HepG2 (cell line): ENCODE measurements around the gene BCL2L2. TPM values are rescaled to one million over a fixed set of nuclear protein-coding genes. Genes with fewer than 3 reads are reported as not detected.

Source experiments
- ATF7-NPFF ChIP-seq: sonication (generic); formaldehyde crosslinking; IDR thresholded peaks from 2 replicates; pipeline ENCODE4 v1.8.1; 2023; ENCODE audit warnings: mild to moderate bottlenecking, low read depth, missing genetic modification reagents, moderate library complexity
- CBX2 ChIP-seq, 2 experiments: fragments of 200-600 bp in 1 of 2; sonication (generic); formaldehyde crosslinking in 1 of 2; IDR thresholded peaks; 2 replicates each; pipeline versions ENCODE4 v1.7.0 to v1.8.1; 2018 to 2022; ENCODE audit warnings: low read depth in 2 of 2, low read length in 1 of 2, mild to moderate bottlenecking in 1 of 2, missing genetic modification reagents in 1 of 2
- EED ChIP-seq: sonication (generic); formaldehyde crosslinking; IDR thresholded peaks from 2 replicates; pipeline ENCODE4 v1.5.0; 2020; ENCODE audit warnings: mild to moderate bottlenecking, missing genetic modification reagents
- IKZF4 ChIP-seq: sonication (generic); formaldehyde crosslinking; IDR thresholded peaks from 2 replicates; pipeline ENCODE4 v1.5.1; 2020; ENCODE audit warnings: borderline replicate concordance, mild to moderate bottlenecking, low read depth, missing genetic modification reagents; ENCODE audit errors: not compliant biosample characterization
- KMT2B ChIP-seq: IDR thresholded peaks from 2 replicates; pipeline ENCODE4 v1.6.1; 2016; ENCODE audit warnings: missing genetic modification reagents, missing compliant biosample characterization
- MXD4 ChIP-seq: IDR thresholded peaks from 2 replicates; pipeline ENCODE4 v1.6.1; 2016; ENCODE audit warnings: mild to moderate bottlenecking, missing biosample characterization, missing genetic modification reagents
- PHF20 ChIP-seq: sonication (generic); formaldehyde crosslinking; IDR thresholded peaks from 2 replicates; pipeline ENCODE4 v1.5.0; 2020; ENCODE audit warnings: mild to moderate bottlenecking, missing genetic modification reagents
- POGZ ChIP-seq: sonication (generic); formaldehyde crosslinking; IDR thresholded peaks from 2 replicates; pipeline ENCODE4 v1.4.0; 2020; ENCODE audit warnings: mild to moderate bottlenecking, missing genetic modification reagents
- POLR2AphosphoS5 ChIP-seq: IDR thresholded peaks from 2 replicates; pipeline ENCODE4 v1.6.1; 2012; ENCODE audit warnings: low read depth, low read length
- RELA ChIP-seq: sonication (generic); formaldehyde crosslinking; IDR thresholded peaks from 2 replicates; pipeline ENCODE4 v1.4.0; 2020; ENCODE audit warnings: missing genetic modification reagents
- SAFB2 ChIP-seq: sonication (generic); formaldehyde crosslinking; IDR thresholded peaks from 2 replicates; pipeline ENCODE4 v1.5.1; 2020; ENCODE audit warnings: missing genetic modification reagents, low read depth, mild to moderate bottlenecking, borderline replicate concordance
- SKI ChIP-seq: fragments of 450-650 bp; IDR thresholded peaks from one replicate; pipeline ENCODE4 v1.6.1; 2018; ENCODE audit warnings: mild to moderate bottlenecking; ENCODE audit not compliant: partially characterized antibody
- TEAD3 ChIP-seq: optimal IDR thresholded peaks from 2 replicates; pipeline ENCODE3; 2016; ENCODE audit warnings: borderline replicate concordance
- ZBTB20 ChIP-seq: sonication (generic); formaldehyde crosslinking; IDR thresholded peaks from 2 replicates; pipeline ENCODE4 v1.8.1; 2023; ENCODE audit warnings: missing genetic modification reagents, low read depth, mild to moderate bottlenecking, borderline replicate concordance
- ZBTB21 ChIP-seq: sonication (generic); formaldehyde crosslinking; IDR thresholded peaks from 2 replicates; pipeline ENCODE4 v1.4.0; 2020; ENCODE audit warnings: missing genetic modification reagents
- ZKSCAN1 ChIP-seq: fragments of 150-350 bp; IDR thresholded peaks from 2 replicates; pipeline ENCODE4 v1.6.1; 2014; ENCODE audit warnings: low read length
- ZNF343 ChIP-seq: sonication (generic); formaldehyde crosslinking; IDR thresholded peaks from 2 replicates; pipeline ENCODE4 v1.4.0; 2020; ENCODE audit warnings: mild to moderate bottlenecking, missing genetic modification reagents
- ZNF547 ChIP-seq: sonication (generic); formaldehyde crosslinking; IDR thresholded peaks from 2 replicates; pipeline ENCODE4 v1.5.1; 2020; ENCODE audit warnings: mild to moderate bottlenecking, missing genetic modification reagents
- ZNF878 ChIP-seq: sonication (generic); formaldehyde crosslinking; IDR thresholded peaks from 2 replicates; pipeline ENCODE4 v1.8.1; 2023; ENCODE audit warnings: mild to moderate bottlenecking, missing genetic modification reagents, moderate library complexity
- polyA plus RNA-seq, 8 experiments: library from polyadenylated mRNA; depleted of rRNA in 3 of 8; stranded (reverse) in 7 of 8; unstranded in 1 of 8; fragments of >200 nt; fragmentation: Illumina TruSeq in 4 of 8; extraction: Trizol in 4 of 8; gene quantifications; 2 replicates each; pipeline versions ENCODE4 v1.2.1 to v1.2.3, GENCODE V29; 2011 to 2016; ENCODE audit warnings: low read depth in 4 of 8, missing spikeins in 1 of 8, mixed read lengths in 1 of 8; ENCODE audit not compliant: insufficient read depth in 1 of 8
- total RNA-seq, 5 experiments: library from RNA; depleted of rRNA; stranded (reverse); fragments of >200 nt; fragmentation: Illumina TruSeq; extraction: Trizol; gene quantifications; 2 replicates each; pipeline ENCODE4 v1.2.3, GENCODE V29; 2016; ENCODE audit warnings: low read depth in 1 of 5
- TF ChIP-seq, protein P1 (sequence below): sonication (generic); formaldehyde crosslinking; IDR thresholded peaks from 2 replicates; pipeline ENCODE4 v1.4.0; 2020; ENCODE audit warnings: missing genetic modification reagents
- TF ChIP-seq, protein P2 (sequence below): sonication (generic); formaldehyde crosslinking; IDR thresholded peaks from 2 replicates; pipeline ENCODE4 v1.5.0; 2020; ENCODE audit warnings: missing genetic modification reagents
- TF ChIP-seq, protein P3 (sequence below): sonication (generic); formaldehyde crosslinking; IDR thresholded peaks from 2 replicates; pipeline ENCODE4 v1.9.0; 2021; ENCODE audit warnings: missing genetic modification reagents, mild to moderate bottlenecking, borderline replicate concordance
- TF ChIP-seq, protein P4 (sequence below): sonication (generic); formaldehyde crosslinking; conservative IDR thresholded peaks from 2 replicates; pipeline ENCODE4 v1.4.0; 2020; ENCODE audit warnings: missing genetic modification reagents

Gene BCL2L2
- total and polyA plus RNA-seq, 2 of the 13 experiments (the other 11 are each of a cell fraction or from before 2014, with no cell fraction given) = 28.1 to 49.8 TPM

GRCh38 chr14:23286020-23286901 is 20.4 kb upstream of the BCL2L2 start, which contains the start of gene HOMEZ (continued):
- TF ChIP-seq POGZ (CRISPR knock-in tag) (peak; percentile 96), ZNF878 (CRISPR knock-in tag) (0 out of 2 replicates have a peak, but pooled peaks have one; percentile 32), POLR2AphosphoS5 (peak; percentile 97), ZBTB20 (peak; percentile 80; the same call in 1 of the 2 replicates), PHF20 (CRISPR knock-in tag) (peak; percentile 85), EED (CRISPR knock-in tag) (peak; percentile 74), ZKSCAN1 (no peak), SKI (peak; percentile 68), SAFB2 (CRISPR knock-in tag) (peak; percentile 88), IKZF4 (CRISPR knock-in tag) (peak; percentile 67), TEAD3 (CRISPR knock-in tag) (peak; percentile 61), CBX2 (IDR thresholded peaks at IDR 0.05; ENCODE audit: low read depth, low read length) (no peak), CBX2 (CRISPR knock-in tag; IDR thresholded peaks at IDR 0.05; ENCODE audit: low read depth) (no peak), RELA (CRISPR knock-in tag) (peak; percentile 39; the same call in 1 of the 2 replicates), ZBTB21 (CRISPR knock-in tag) (0 out of 2 replicates have a peak, but pooled peaks have one; percentile 14), ATF7-NPFF (CRISPR knock-in tag) (peak; percentile 96), ZNF547 (CRISPR knock-in tag) (peak; percentile 98), KMT2B (CRISPR knock-in tag) (peak; percentile 95), ZNF343 (CRISPR knock-in tag) (peak; percentile 89; the same call in 1 of the 2 replicates), MXD4 (peak; percentile 86)
- TF ChIP-seq, protein P1, sequence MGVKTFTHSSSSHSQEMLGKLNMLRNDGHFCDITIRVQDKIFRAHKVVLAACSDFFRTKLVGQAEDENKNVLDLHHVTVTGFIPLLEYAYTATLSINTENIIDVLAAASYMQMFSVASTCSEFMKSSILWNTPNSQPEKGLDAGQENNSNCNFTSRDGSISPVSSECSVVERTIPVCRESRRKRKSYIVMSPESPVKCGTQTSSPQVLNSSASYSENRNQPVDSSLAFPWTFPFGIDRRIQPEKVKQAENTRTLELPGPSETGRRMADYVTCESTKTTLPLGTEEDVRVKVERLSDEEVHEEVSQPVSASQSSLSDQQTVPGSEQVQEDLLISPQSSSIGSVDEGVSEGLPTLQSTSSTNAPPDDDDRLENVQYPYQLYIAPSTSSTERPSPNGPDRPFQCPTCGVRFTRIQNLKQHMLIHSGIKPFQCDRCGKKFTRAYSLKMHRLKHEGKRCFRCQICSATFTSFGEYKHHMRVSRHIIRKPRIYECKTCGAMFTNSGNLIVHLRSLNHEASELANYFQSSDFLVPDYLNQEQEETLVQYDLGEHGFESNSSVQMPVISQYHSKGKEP (CRISPR knock-in tag) = peak; percentile 19; the same call in 1 of the 2 replicates
- TF ChIP-seq, protein P2, sequence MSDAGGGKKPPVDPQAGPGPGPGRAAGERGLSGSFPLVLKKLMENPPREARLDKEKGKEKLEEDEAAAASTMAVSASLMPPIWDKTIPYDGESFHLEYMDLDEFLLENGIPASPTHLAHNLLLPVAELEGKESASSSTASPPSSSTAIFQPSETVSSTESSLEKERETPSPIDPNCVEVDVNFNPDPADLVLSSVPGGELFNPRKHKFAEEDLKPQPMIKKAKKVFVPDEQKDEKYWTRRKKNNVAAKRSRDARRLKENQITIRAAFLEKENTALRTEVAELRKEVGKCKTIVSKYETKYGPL (CRISPR knock-in tag) = peak; percentile 23; the same call in 1 of the 2 replicates
- TF ChIP-seq, protein P3, sequence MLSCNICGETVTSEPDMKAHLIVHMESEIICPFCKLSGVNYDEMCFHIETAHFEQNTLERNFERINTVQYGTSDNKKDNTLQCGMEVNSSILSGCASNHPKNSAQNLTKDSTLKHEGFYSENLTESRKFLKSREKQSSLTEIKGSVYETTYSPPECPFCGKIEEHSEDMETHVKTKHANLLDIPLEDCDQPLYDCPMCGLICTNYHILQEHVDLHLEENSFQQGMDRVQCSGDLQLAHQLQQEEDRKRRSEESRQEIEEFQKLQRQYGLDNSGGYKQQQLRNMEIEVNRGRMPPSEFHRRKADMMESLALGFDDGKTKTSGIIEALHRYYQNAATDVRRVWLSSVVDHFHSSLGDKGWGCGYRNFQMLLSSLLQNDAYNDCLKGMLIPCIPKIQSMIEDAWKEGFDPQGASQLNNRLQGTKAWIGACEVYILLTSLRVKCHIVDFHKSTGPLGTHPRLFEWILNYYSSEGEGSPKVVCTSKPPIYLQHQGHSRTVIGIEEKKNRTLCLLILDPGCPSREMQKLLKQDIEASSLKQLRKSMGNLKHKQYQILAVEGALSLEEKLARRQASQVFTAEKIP (CRISPR knock-in tag) = no peak
- TF ChIP-seq, protein P4, sequence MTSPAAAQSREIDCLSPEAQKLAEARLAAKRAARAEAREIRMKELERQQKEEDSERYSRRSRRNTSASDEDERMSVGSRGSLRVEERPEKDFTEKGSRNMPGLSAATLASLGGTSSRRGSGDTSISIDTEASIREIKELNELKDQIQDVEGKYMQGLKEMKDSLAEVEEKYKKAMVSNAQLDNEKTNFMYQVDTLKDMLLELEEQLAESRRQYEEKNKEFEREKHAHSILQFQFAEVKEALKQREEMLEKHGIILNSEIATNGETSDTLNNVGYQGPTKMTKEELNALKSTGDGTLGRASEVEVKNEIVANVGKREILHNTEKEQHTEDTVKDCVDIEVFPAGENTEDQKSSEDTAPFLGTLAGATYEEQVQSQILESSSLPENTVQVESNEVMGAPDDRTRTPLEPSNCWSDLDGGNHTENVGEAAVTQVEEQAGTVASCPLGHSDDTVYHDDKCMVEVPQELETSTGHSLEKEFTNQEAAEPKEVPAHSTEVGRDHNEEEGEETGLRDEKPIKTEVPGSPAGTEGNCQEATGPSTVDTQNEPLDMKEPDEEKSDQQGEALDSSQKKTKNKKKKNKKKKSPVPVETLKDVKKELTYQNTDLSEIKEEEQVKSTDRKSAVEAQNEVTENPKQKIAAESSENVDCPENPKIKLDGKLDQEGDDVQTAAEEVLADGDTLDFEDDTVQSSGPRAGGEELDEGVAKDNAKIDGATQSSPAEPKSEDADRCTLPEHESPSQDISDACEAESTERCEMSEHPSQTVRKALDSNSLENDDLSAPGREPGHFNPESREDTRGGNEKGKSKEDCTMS (CRISPR knock-in tag) = 0 out of 2 replicates have a peak, but pooled peaks have one; percentile 45
